Thyroid gland (tissue), 4 donors: ENCODE results near the gene SRF. TPM values are rescaled to one million over a fixed set of nuclear protein-coding genes. Genes with fewer than 3 reads are reported as not detected.
A peak's percentile ranks its signal among the peaks of the same experiment; 100 is the strongest.

Experiments used
- DNase-seq, 2 donors: peaks; one replicate each; pipeline ENCODE4 v3.0.0-alpha.2; 2019
- H3K27ac ChIP-seq, 3 donors: fragments of 200-600 bp; sonication (generic); 1 replicate in 2 of 3; 2 replicates in 1 of 3; pipeline ENCODE4 v1.5.1; 2016 to 2019; ENCODE audit warnings: mild to moderate bottlenecking in 1 of 3, moderate library complexity in 1 of 3
- H3K27me3 ChIP-seq: fragments of 200-600 bp; sonication (generic); one replicate; pipeline ENCODE4 v1.5.1; 2019
- H3K36me3 ChIP-seq, 2 donors: fragments of 200-600 bp; sonication (generic); one replicate each; pipeline ENCODE4 v1.5.1; 2016 to 2019
- H3K4me1 ChIP-seq, 2 donors: fragments of 200-600 bp; sonication (generic); one replicate each; pipeline ENCODE4 v1.5.1; 2017 to 2019
- H3K4me3 ChIP-seq, 3 donors: fragments of 200-600 bp; sonication (generic); replicated peaks in 1 of 3; 1 replicate in 2 of 3; 2 replicates in 1 of 3; pipeline ENCODE4 v1.5.1; 2016; ENCODE audit warnings: mild to moderate bottlenecking in 1 of 3
- H3K9me3 ChIP-seq: fragments of 200-600 bp; sonication (generic); one replicate; pipeline ENCODE4 v1.5.1; 2017
- CTCF ChIP-seq, 6 experiments: fragments of 200-600 bp in 3 of 6; fragments of 450-650 bp in 3 of 6; sonication (generic) in 3 of 6; IDR thresholded peaks; one replicate each; pipeline ENCODE4 v1.5.1; 2016 to 2019; ENCODE audit warnings: antibody characterized with exemption in 6 of 6, mild to moderate bottlenecking in 2 of 6, inconsistent platforms in 1 of 6, moderate library complexity in 1 of 6
- POLR2A ChIP-seq, 2 donors: fragments of 450-650 bp; IDR thresholded peaks; one replicate each; pipeline ENCODE4 v1.6.1; 2017; ENCODE audit warnings: antibody characterized with exemption in 2 of 2, mild to moderate bottlenecking in 2 of 2, moderate library complexity in 1 of 2
- WGBS, 2 donors: methylation state at CpG; one replicate each; pipeline ENCODE4 v1.1.5; 2017; 5-methylcytosine and 5-hydroxymethylcytosine counted together
- intact Hi-C: fragments of 100-400 bp; cut with DNase I; formaldehyde crosslinking; loops from one replicate; pipeline ENCODE4 v1.15.1; 2023
- total RNA-seq, 4 donors: library from RNA; depleted of rRNA; stranded (reverse); fragments of >200 nt; gene quantifications; one replicate each; pipeline ENCODE4 v1.2.3, GENCODE V29; 2016

The SRF gene
- total RNA-seq, 4 donors from 2014 or later, result 21.5 to 34.1 (median 22.6) TPM

GRCh38 chr6:43178150-43178549 is 7.1 kb downstream of the SRF start:
- no peak for DNase-seq
- Histone ChIP-seq H3K27me3 (no peaks in the 10 kb centered on the region), H3K36me3 (peaks cover 36 to 39% of the 10 kb centered on the region in 2 donors), H3K4me1 (peaks cover 29 to 33% of the 10 kb centered on the region in 2 donors), H3K4me3 (no peak overlapping the region), H3K9me3 (no peaks in the 10 kb centered on the region), H3K27ac (no peak overlapping the region)
- intact Hi-C loops, result no loop called here
- TF ChIP-seq POLR2A (IDR thresholded peaks at IDR 0.05) (no peak), CTCF (IDR thresholded peaks at IDR 0.05) (no peak)
- 87 to 92% methylated on average over 12 of the region's 12 CpGs for WGBS, 2 donors

GRCh38 chr6:43178951-43179830 is 8.1 kb downstream of the SRF start:
- no peak for DNase-seq
- intact Hi-C loops, result no loop called here
- peaks cover 36 to 39% of the 10 kb centered on the region in 2 donors for H3K36me3 ChIP-seq
- no peak overlapping the region for H3K27ac ChIP-seq
- no peaks in the 10 kb centered on the region for H3K27me3 ChIP-seq
- peaks cover 21 to 27% of the 10 kb centered on the region in 2 donors for H3K4me1 ChIP-seq
- no peaks in the 10 kb centered on the region for H3K9me3 ChIP-seq
- TF ChIP-seq POLR2A (IDR thresholded peaks at IDR 0.05), result no peak
- TF ChIP-seq CTCF (IDR thresholded peaks at IDR 0.05), result no peak
- no peak overlapping the region for H3K4me3 ChIP-seq
- 92% methylated on average over 15 to 20 of the region's 20 CpGs for WGBS, 2 donors

GRCh38 chr6:43180058-43180457 is 9.0 kb downstream of the SRF start:
- DNase-seq, result no peak
- Histone ChIP-seq H3K27me3 (no peaks in the 10 kb centered on the region), H3K4me3 (no peak overlapping the region), H3K27ac (no peak overlapping the region), H3K4me1 (peaks cover 16 to 23% of the 10 kb centered on the region in 2 donors), H3K9me3 (no peaks in the 10 kb centered on the region), H3K36me3 (peaks cover 39 to 41% of the 10 kb centered on the region in 2 donors)
- 80 to 88% methylated on average over 7 of the region's 7 CpGs for WGBS, 2 donors
- no peak for TF ChIP-seq POLR2A (IDR thresholded peaks at IDR 0.05)
- TF ChIP-seq CTCF (IDR thresholded peaks at IDR 0.05), result no peak
- intact Hi-C loops, result no loop called here

GRCh38 chr6:43180985-43181384 is 9.9 kb downstream of the SRF start:
- intact Hi-C loops, result no loop called here
- no peak overlapping the region for H3K4me3 ChIP-seq
- DNase-seq, result no peak
- H3K9me3 ChIP-seq, result no peaks in the 10 kb centered on the region
- TF ChIP-seq POLR2A (IDR thresholded peaks at IDR 0.05), result no peak
- no peak for TF ChIP-seq CTCF (IDR thresholded peaks at IDR 0.05)
- no peak overlapping the region for H3K27ac ChIP-seq
- H3K36me3 ChIP-seq, result peaks cover 30 to 42% of the 10 kb centered on the region in 2 donors
- WGBS, 2 donors, result 68 to 69% methylated on average over 5 of the region's 5 CpGs
- no peaks in the 10 kb centered on the region for H3K27me3 ChIP-seq
- peaks cover 15% of the 10 kb centered on the region in 2 donors for H3K4me1 ChIP-seq

- Histone ChIP-seq H3K36me3 (peaks cover 29 to 41% of the 10 kb centered on the region in 2 donors), H3K4me3 (peak overlapping the region; percentile 52 to 90 (median 56)), H3K27ac (peak overlapping the region; percentile 5 to 65 (median 64)), H3K27me3 (no peaks in the 10 kb centered on the region), H3K4me1 (peaks cover 15% of the 10 kb centered on the region in 2 donors), H3K9me3 (no peaks in the 10 kb centered on the region)
- DNase-seq, result no peak
- no peak for TF ChIP-seq POLR2A (IDR thresholded peaks at IDR 0.05)
- no peak for TF ChIP-seq CTCF (IDR thresholded peaks at IDR 0.05)
- intact Hi-C loops, result no loop called here
- WGBS, 2 donors, result 36 to 37% methylated on average over 9 of the region's 9 CpGs
These were observed 10.5 kb downstream of the SRF start for GRCh38 chr6:43181621-43181941.
